Stimulated activated CD4-positive, alpha-beta T cell treated with anti-CD3 and anti-CD28 coated beads, Interleukin-1b, Interleukin-23, amount 100 ng/mL, for 24 hours (primary cell): ENCODE results near the gene SPI1.

ENCODE experiments used
- DNase-seq, 4 experiments: peaks; one replicate each; pipeline ENCODE4 v3.0.0-alpha.2; 2020; ENCODE audit warnings: low read depth in 4 of 4, low spot score in 1 of 4

The SPI1 gene

GRCh38 chr11:47407746-47408590 is 29.6 kb upstream of the SPI1 start, which contains the start of gene SLC39A13:
Gene SLC39A13, plus strand, starts transcription at chr11:47408590. Its CDS starts 1,505 bp downstream, at chr11:47410095.
- peak; percentile 82 to 90 (median 86) for DNase-seq

DNA sequence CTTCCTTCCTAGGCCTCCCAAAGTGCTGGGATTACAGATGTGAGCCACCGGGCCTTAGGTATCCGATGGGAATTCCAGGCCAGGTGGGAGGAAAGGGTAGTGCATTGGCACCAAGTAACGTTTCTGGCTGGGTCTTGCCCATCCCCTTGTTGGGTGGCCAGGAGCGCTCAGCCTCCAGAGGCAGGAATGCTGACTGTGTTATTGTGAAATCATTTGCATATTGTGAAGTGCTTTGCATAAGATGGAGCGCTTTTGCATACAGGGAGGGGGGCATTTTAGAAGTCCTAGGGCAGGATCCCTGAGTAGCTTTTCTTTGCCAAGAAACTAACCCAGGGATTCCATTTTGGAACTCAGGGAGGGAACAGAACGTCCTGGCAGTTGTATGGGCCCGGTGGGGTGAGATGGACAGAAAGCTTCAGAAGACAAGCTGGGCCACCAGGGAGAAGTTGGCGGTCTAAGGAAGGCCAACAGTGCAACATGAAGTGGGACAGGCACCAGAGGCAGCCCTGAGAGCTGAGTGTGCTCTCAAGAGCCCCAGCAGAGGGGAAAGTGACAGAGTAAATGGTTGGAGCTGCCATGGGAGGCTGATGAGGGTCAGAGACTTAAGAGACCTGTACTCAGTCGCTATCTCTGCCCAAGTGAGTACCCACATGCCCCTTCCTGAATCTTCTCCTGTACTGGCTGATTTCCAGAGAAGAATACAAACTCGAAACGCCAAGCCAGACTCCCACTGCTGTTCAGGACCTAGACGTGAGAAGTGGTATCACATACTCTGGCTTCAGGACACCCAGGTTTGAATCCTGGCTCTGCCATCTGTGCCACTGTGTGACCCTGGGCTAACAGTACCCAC is 28.8 kb upstream of the SPI1 start:
- DNase-seq = no peak

- no peak for DNase-seq
These were observed 25.2 kb upstream of the SPI1 start for GRCh38 chr11:47403571-47403970.

DNA sequence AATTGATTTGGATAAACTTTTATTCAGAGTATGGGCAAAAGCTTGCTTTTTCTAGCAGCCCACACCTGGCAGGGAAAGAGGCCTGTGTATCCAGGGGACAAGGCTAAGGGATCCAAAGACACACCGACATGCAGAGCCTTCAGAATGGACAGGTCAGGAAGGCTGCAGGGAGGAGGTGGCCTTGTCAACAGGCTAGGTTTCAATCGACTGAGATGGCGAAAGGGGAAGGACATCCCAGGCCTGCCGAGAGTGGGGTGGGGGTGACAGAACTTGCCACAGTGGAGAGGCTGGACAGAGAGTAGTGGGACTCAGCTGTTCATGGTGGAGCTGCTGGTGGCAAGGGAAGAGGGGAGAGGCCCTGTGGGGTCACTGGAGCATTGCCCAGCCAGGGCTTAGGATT is 24.8 kb upstream of the SPI1 start:
- no peak for DNase-seq

DNA sequence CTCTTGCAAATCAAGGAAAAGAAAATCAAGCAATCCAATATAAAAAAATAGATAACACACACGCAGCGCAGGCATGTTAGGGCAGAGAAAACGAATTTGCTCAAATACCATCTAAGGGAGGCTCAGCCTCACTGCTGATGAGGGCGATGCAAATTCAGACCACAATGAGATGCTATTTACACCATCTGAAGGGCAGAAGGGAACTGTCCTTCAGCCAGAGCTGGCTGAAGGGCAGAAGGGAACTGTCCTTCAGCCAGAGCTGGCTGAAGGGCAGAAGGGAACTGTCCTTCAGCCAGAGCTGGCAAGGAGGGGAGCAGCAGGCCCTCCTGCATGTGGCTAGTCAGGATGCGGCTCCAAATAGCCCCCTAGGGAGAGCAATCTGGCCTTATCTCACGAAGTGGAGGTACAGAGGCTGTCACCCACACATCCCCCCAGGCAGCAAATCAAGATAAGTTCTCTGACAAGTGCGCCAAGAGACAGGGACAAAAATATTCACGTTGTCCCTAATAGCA is 22.5 kb upstream of the SPI1 start:
- no peak for DNase-seq

DNA sequence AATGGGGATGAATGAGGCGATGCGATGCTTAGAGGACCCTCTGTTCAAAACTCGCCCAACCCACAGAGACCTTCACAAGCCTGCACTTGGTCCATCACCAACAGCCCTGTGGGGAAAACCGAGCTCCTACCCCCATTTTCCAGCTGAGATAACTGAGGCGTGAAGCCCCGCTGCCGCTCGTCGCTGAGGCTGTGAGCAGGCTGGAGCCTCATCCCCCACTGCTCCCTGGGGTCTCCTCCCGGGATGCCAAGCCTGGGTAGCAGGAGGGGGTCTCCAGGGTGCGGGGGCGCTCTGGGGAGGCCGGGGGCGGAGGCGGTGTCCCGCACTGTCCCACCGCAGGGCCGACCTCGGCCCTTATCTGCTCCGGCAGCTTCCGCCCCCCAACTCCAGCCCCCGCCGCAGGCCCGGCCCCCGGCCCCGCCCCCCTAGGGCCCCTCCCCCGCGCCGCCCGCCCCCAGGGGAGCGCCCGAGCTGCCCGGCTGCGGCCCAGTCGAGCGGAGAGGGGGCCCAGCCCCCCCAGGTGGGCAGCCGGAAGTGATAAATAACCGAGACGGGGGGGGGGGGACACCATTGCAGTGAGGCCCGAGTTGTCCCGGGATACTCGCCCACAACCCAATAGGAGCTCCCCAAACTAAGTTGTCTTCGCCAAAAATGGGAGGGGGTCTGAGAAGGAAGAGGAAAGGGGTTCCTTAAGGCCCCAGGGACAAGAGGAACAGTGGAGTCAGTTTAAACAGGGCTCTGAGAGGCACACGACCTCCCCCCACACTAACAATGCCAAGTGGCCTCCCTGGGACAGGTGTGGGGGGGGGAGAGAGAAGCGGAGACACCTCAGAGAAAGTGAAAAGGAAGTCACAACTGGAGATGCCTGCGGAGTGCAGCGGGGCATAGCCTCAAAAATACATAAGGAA is 21.8 kb upstream of the SPI1 start:
- DNase-seq = no peak

DNA sequence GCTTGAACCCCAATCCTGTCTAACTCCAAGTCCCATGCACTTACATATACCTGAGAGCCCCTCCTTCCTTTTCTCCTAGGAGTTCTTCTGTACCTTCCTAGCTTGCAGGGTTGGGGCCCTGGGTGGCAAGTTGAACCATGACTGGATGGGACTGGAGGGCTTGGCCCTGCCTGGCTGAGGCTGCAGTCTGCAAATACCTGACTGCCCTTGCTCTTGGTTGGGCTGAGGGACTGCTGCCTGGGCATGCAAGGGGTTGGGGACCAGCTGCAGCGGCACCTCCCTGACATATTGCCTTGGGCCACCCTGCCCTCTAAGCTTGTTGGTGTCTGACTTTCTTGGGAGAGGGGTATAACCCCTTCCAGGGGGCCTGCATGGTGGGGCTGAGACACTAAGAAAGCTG is 20.2 kb upstream of the SPI1 start:
- DNase-seq = no peak

- DNase-seq = no peak
These were observed 19.7 kb upstream of the SPI1 start for GRCh38 chr11:47398011-47398410.

DNA sequence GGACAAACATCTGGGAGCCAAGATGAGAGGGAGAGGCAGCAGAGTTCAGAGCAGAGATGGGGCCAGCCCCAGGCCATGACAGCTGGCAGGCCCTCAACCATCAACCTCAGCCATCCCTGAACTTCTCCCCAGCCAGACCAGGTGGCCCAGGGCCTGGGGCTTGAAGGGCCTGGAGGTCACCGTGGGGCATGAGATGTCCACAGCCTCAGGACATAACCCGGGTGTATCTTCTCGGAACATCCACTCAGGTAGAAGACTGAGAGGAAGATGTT is 17.6 kb upstream of the SPI1 start:
- DNase-seq = no peak

GRCh38 chr11:47395223-47396048 is 17.1 kb upstream of the SPI1 start:
- no peak for DNase-seq

DNA sequence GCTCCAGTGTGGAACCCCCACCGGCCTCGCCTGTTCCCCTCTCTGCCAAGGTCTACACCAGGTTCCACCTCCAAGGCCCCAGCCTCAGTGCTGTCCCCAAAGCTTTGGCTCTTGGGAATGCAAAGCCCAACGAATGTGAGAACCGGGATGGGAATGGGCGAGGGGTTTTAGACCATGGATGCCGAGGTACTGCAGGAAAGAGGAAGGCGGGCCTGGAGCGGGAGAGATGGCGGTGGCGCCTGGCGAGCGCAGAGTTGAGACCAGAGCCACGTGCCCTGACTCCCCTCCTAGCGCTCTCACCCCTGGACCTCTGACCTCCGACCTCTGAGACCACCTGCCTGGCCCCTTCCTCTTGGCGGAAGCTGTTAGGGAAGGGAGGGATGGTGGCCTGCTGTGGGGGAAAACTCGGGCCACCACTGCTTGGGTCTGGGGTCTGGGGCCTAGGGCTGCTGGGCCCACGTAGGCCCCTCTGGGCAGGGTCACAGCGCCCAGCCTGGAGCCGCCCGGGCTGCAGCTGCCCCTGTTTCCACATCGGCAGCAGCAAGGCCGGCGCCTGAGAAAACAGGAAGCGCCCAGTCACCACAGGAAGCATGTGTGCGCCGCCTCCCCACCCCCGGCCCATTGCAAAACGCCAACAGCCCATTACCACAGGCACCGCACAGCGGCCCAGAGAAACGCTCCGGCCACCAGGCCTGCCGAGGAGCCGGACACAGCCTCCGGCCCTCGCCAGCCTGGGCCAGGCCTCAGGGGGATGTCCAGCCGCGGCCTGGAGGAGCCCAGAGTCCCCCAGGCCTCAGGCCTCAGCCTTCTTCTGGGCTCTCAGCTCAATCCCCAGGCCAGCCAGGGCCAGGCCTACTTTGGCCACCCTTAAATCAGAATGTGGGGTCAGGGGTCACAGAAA is 16.2 kb upstream of the SPI1 start:
- peak in 2 of 4 experiments; percentile 32 to 48 for DNase-seq

GRCh38 chr11:47394050-47394321 is 15.6 kb upstream of the SPI1 start:
- DNase-seq = no peak

DNA sequence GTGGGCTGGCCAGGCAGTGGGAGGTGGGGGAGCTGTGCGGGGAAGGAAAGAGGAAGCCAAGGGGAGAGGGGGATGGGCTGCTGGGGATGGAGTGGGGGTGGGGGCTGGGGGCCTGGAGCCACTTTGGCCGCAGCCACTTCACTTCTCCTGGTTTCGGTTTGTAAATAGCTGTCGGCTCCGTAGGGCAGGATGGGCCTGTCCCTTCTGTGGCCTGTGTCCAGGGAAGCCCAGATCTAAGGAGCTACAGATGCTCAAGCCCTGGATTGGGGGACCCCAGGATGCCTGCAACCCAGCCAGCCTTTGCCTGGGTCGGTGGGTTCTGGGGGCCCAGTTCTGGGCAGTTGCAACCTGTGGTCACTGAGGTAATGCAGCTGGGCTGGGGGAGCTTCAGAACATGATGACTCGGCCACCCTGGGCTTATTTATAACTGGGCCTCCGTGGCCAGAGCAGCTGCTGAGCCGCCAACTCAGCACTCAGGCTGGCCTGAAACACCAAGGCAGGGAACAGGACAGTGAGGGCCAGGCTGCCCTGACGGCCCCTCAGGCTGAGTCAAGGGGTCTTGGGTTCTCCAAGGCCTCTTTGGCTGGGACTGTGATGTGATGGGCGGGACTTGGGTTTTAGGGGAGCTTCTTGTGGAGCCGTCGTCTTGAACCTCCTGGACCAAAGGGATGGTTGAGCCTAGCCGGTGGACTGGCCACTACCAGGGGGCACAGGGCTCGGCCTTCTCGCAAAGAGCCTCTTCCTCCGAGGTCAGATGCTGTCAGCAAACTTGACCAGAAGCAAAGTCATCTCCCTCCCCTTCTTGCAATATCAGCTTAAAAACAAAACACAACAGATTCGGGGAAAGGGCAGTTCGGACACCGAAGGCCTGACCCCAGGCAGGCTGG is 15.1 kb upstream of the SPI1 start:
- DNase-seq = no peak

- DNase-seq = no peak
These were observed 14.3 kb upstream of the SPI1 start for GRCh38 chr11:47392546-47393162.

GRCh38 chr11:47391711-47392432 is 13.5 kb upstream of the SPI1 start:
- DNase-seq = no peak

GRCh38 chr11:47391077-47391583 is 12.8 kb upstream of the SPI1 start:
- no peak for DNase-seq

DNA sequence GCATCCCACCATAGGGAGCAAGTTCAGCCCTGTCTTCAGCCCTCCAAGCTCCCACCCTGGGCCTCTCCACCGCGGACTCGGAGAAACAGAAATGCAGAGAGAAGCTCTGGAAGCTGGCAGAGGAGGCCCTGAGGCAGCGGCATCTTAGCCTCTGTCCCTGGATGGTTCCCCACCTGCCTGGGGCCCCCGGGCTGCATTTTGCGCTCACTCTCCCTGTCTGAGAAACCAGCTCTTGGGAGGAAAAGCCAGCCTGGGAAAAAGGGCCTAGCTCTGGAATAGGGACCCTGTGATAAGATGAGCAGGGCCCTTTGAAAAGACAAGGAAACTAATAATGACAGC is 12.0 kb upstream of the SPI1 start:
- no peak for DNase-seq
